CD4-positive, alpha-beta T cell treated with Interleukin-17A for 4 hours (primary cell): Measurements from ENCODE around the gene MDP1.
"Not testable (repeated sequence)": the region's sequence is repeated elsewhere in the genome, so short reads cannot be mapped to it uniquely, and the experiment has no call there.

ENCODE experiments used
- DNase-seq: peaks from one replicate; pipeline ENCODE4 v3.0.0-alpha.2; 2020; ENCODE audit warnings: mixed read lengths

Gene MDP1

GRCh38 chr14:24231263-24232120 is 15.6 kb upstream of the MDP1 start:
- peak; percentile 8 for DNase-seq

- DNase-seq, result no peak
Observed at GRCh38 chr14:24228902-24229301, 13.0 kb upstream of the MDP1 start.

- DNase-seq, result no peak
Observed at GRCh38 chr14:24226473-24226872, 10.6 kb upstream of the MDP1 start.

GRCh38 chr14:24224618-24225071 is 8.8 kb upstream of the MDP1 start:
- no peak for DNase-seq

- DNase-seq, result not testable (repeated sequence)
Observed at GRCh38 chr14:24222987-24223386, 7.1 kb upstream of the MDP1 start.

- no peak for DNase-seq
Observed at GRCh38 chr14:24219521-24219920, 3.7 kb upstream of the MDP1 start.

- DNase-seq, result no peak
Observed at GRCh38 chr14:24219080-24219479, 3.2 kb upstream of the MDP1 start.

GRCh38 chr14:24216876-24217275 is 1.0 kb upstream of the MDP1 start:
- DNase-seq, result not testable (repeated sequence)

- no peak for DNase-seq
Observed at GRCh38 chr14:24216345-24216699, 456 bp upstream of the MDP1 start.

GRCh38 chr14:24213866-24214662 is 1.8 kb downstream of the MDP1 start:
- no peak for DNase-seq

GRCh38 chr14:24212924-24213865 is 2.7 kb downstream of the MDP1 start, which contains the start of gene CHMP4A:
Gene CHMP4A, minus strand, starts transcription at chr14:24213488. Its CDS starts 49 bp downstream, at chr14:24213439.
- DNase-seq, result peak; percentile 96

GRCh38 chr14:24211311-24211710 is 4.6 kb downstream of the MDP1 start:
- DNase-seq, result no peak

GRCh38 chr14:24207625-24208024 is 8.2 kb downstream of the MDP1 start:
- no peak for DNase-seq

- DNase-seq, result no peak
Observed at GRCh38 chr14:24207104-24207551, 8.7 kb downstream of the MDP1 start.

GRCh38 chr14:24206260-24207103 is 9.4 kb downstream of the MDP1 start:
- no peak for DNase-seq

GRCh38 chr14:24204163-24205146 is 11.4 kb downstream of the MDP1 start:
- DNase-seq, result no peak

- DNase-seq, result not testable (repeated sequence)
Observed at GRCh38 chr14:24203249-24203886, 12.5 kb downstream of the MDP1 start.

GRCh38 chr14:24202538-24202937 is 13.3 kb downstream of the MDP1 start:
- not testable (repeated sequence) for DNase-seq

- no peak for DNase-seq
Observed at GRCh38 chr14:24198814-24199524, 16.9 kb downstream of the MDP1 start.
